ENCODE results near the gene AGAP2. TPM values are rescaled to one million over a fixed set of nuclear protein-coding genes. Genes with fewer than 3 reads are reported as not detected.
"Not testable (repeated sequence)": the region's sequence is repeated elsewhere in the genome, so short reads cannot be mapped to it uniquely, and the experiment has no call there.

AGAP2 gene
- total RNA-seq, 2 experiments from 2014 or later = 68.6 to 72.5 TPM

DNA sequence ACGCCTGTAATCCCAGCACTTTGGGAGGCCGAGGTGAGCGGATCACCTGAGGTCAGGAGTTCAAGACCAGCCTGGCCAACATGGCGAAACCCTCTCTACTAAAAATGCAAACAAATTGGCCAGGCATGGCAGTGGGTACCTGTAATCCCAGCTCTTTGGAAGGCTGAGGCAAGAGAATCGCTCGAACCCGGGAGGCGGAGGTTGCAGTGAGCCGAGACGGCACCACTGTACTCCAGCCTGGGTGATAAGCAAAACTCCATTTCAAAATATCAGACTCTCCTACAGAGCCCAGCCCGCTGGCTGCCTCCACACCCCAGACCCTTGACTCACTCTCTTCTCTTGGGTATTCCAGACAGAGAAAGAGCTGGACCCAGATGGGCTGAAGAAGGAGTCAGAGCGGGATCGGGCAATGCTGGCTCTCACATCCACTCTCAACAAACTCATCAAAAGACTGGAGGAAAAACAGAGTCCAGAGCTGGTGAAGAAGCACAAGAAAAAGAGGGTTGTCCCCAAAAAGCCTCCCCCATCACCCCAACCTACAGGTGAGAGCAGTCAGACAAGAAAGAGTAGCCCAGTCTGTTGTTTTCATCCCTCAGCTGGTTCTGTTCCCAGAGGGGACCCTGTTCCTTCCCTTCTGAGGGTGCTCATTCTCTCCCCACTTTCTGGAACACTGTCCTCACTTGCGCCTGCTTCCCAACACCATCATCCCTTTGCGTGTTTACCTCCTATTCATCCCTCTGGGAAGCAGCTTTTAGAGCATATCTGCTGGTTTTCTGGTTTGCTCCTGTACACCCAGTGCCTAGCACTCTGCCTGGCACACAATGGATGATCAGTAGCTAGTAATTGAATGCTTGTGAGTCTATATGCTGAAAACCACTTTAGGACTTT, 19.7 kb downstream of the AGAP2 start:
- Mint-ChIP-seq H3K9me3 (ENCODE audit: insufficient read depth) (no peaks in the 10 kb centered on the region), H3K4me3 (no peak overlapping the region), H3K27ac (no peak overlapping the region), H3K27me3 (ENCODE audit: low read depth) (no peaks in the 10 kb centered on the region), H3K36me3 (ENCODE audit: low read depth) (peaks cover 51% of the 10 kb centered on the region), H3K4me1 (ENCODE audit: low read depth) (no peaks in the 10 kb centered on the region)
- no peak for DNase-seq
- CTCF ChIA-PET = interaction anchor here (1.2 to 1.4 kb wide), 2 partner anchors 86 to 134 kb away, joined by 4 read pairs; partner anchors contain the start of gene B4GALNT1
- no peak for ATAC-seq
- POLR2A ChIA-PET = interaction anchor here (0.6 to 1.5 kb wide), 7 partner anchors 12 to 1938 kb away, joined by 3 to 5 read pairs (median 3); partner anchors contain the start of genes CYP27B1 and OS9

DNA sequence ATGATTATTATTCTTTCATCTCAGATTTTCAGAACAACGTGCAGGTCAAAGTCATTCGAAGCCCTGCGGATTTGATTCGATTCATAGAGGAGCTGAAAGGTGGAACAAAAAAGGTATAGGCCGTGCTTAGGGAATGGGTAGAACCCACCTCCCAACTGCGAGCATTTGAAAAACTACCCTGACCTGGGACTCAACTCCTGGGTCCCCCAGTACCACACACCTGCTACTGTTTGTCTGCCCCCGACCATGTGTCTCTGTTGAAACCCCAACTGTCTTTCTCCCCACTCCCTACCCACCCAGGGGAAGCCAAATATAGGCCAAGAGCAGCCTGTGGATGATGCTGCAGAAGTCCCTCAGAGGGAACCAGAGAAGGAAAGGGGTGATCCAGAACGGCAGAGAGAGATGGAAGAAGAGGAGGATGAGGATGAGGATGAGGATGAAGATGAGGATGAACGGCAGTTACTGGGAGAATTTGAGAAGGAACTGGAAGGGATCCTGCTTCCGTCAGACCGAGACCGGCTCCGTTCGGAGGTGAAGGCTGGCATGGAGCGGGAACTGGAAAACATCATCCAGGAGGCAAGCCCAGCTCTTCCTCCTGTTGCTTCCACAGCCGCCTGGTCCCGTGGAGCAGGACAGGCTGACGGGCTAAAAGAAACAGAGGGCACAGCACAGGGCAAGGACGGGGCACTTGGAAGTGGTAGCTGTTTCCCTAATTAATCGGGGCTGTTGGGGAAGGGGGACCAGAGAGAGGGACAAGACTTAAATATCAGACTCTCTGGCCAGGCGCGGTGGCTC, 20.5 kb downstream of the AGAP2 start:
- Mint-ChIP-seq H3K4me1 (ENCODE audit: low read depth) (no peaks in the 10 kb centered on the region), H3K27ac (no peak overlapping the region), H3K36me3 (ENCODE audit: low read depth) (peaks cover 50% of the 10 kb centered on the region), H3K4me3 (no peak overlapping the region), H3K27me3 (ENCODE audit: low read depth) (no peaks in the 10 kb centered on the region), H3K9me3 (ENCODE audit: insufficient read depth) (no peaks in the 10 kb centered on the region)
- ChIA-PET POLR2A (no interaction called here), CTCF (interaction anchor here (1.8 kb wide), 1 partner anchor 8 kb away, joined by 4 read pairs; no protein-coding TSS in a partner anchor)
- ATAC-seq (no peak), DNase-seq (no peak)

- ChIA-PET CTCF (interaction anchor here (0.7 to 1.8 kb wide), 2 partner anchors 9 to 24 kb away, joined by 3 to 4 read pairs; no protein-coding TSS in a partner anchor), POLR2A (interaction anchor here (1.3 kb wide), 1 partner anchor 16 kb away, joined by 4 read pairs; no protein-coding TSS in a partner anchor)
- H3K9me3 Mint-ChIP-seq (ENCODE audit: insufficient read depth) = no peaks in the 10 kb centered on the region
- ATAC-seq (no peak), DNase-seq (no peak)
- H3K27me3 Mint-ChIP-seq (ENCODE audit: low read depth) = no peaks in the 10 kb centered on the region
- no peak overlapping the region for H3K27ac Mint-ChIP-seq
- H3K36me3 Mint-ChIP-seq (ENCODE audit: low read depth) = peaks cover 53% of the 10 kb centered on the region
- H3K4me1 Mint-ChIP-seq (ENCODE audit: low read depth) = no peaks in the 10 kb centered on the region
- no peak overlapping the region for H3K4me3 Mint-ChIP-seq
Observed at GRCh38 chr12:57717131-57717530, 21.4 kb downstream of the AGAP2 start.

GRCh38 chr12:57716305-57716704, 22.2 kb downstream of the AGAP2 start:
- DNase-seq = no peak
- Mint-ChIP-seq H3K27me3 (ENCODE audit: low read depth) (no peaks in the 10 kb centered on the region), H3K4me3 (no peak overlapping the region), H3K9me3 (ENCODE audit: insufficient read depth) (no peaks in the 10 kb centered on the region), H3K27ac (no peak overlapping the region), H3K36me3 (ENCODE audit: low read depth) (peaks cover 54% of the 10 kb centered on the region), H3K4me1 (ENCODE audit: low read depth) (no peaks in the 10 kb centered on the region)
- POLR2A ChIA-PET = interaction anchor here (0.9 to 1.3 kb wide), 3 partner anchors 17 to 230 kb away, joined by 3 to 4 read pairs (median 3); no protein-coding TSS in a partner anchor
- CTCF ChIA-PET = interaction anchor here (1.8 kb wide), 1 partner anchor 10 kb away, joined by 4 read pairs; no protein-coding TSS in a partner anchor
- no peak for ATAC-seq

DNA sequence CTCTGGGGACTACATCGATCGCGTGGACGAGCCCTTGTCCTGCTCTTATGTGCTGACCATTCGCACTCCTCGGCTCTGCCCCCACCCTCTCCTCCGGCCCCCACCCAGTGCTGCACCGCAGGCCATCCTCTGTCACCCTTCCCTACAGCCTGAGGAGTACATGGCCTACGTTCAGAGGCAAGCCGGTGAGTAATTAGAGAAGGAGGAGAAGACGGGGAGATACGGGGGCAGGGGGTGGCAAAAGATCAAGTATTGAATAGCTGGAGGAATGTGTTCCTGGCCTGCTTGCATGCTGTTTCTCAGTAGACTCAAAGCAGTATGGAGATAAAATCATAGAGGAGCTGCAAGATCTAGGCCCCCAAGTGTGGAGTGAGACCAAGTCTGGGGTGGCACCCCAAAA, 22.8 kb downstream of the AGAP2 start:
- ATAC-seq (no peak), DNase-seq (no peak)
- CTCF ChIA-PET = no interaction called here
- POLR2A ChIA-PET = interaction anchor here (0.9 to 1.3 kb wide), 3 partner anchors 17 to 229 kb away, joined by 3 to 4 read pairs (median 3); no protein-coding TSS in a partner anchor
- no peaks in the 10 kb centered on the region for H3K27me3 Mint-ChIP-seq (ENCODE audit: low read depth)
- no peak overlapping the region for H3K4me3 Mint-ChIP-seq
- no peaks in the 10 kb centered on the region for H3K9me3 Mint-ChIP-seq (ENCODE audit: insufficient read depth)
- H3K36me3 Mint-ChIP-seq (ENCODE audit: low read depth) = peaks cover 51% of the 10 kb centered on the region
- H3K4me1 Mint-ChIP-seq (ENCODE audit: low read depth) = no peaks in the 10 kb centered on the region
- no peak overlapping the region for H3K27ac Mint-ChIP-seq

DNA sequence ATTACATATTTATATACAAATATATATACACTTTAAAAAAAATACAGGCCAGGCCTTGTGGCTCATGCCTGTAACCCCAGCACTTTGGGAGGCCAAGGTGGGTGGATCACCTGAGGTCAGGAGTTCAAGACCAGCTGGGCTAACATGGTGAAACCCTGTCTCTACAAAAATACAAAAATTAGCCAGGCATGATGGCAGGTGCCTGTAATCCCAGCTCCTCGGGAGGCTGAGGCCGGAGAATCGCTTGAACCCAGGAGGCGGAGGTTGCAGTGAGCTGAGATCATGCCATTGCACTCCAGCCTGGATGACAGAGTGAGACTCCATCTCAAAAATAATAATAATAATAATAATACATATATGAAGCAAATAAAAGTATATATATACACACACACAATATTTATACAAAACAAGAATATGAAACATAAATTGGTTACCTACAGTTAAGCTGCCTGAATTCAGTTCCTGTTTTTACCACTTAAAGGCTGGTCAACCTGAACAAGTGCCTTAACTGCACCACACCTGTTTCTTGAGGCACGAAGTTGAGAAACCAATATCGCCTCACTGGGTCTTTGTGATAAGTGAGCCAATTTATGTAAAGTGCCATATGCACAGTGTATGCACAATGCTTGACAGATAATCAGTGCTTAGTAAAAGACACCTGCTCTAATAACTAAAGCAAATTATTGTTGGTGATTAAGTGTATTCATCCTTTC, 23.4 kb downstream of the AGAP2 start:
- CTCF ChIA-PET; ATAC-seq; H3K27me3 Mint-ChIP-seq (ENCODE audit: low read depth); H3K4me1 Mint-ChIP-seq (ENCODE audit: low read depth); H3K9me3 Mint-ChIP-seq (ENCODE audit: insufficient read depth); H3K4me3 Mint-ChIP-seq; H3K27ac Mint-ChIP-seq; DNase-seq: not testable (repeated sequence)
- peaks cover 49% of the 10 kb centered on the region for H3K36me3 Mint-ChIP-seq (ENCODE audit: low read depth)
- POLR2A ChIA-PET = interaction anchor here (0.9 kb wide), 1 partner anchor 229 kb away, joined by 3 read pairs; no protein-coding TSS in a partner anchor

- Mint-ChIP-seq H3K36me3 (ENCODE audit: low read depth) (peaks cover 46% of the 10 kb centered on the region), H3K4me1 (ENCODE audit: low read depth) (peaks cover 7% of the 10 kb centered on the region), H3K9me3 (ENCODE audit: insufficient read depth) (no peaks in the 10 kb centered on the region), H3K27ac (no peak overlapping the region), H3K27me3 (ENCODE audit: low read depth) (no peaks in the 10 kb centered on the region), H3K4me3 (no peak overlapping the region)
- ATAC-seq = no peak
- DNase-seq = peak; percentile 10
- POLR2A ChIA-PET = interaction anchor here (2.1 kb wide), 1 partner anchor 9 kb away, joined by 6 read pairs; no protein-coding TSS in a partner anchor
- CTCF ChIA-PET = no interaction called here
Observed at GRCh38 chr12:57713209-57713608, 25.3 kb downstream of the AGAP2 start.

DNA sequence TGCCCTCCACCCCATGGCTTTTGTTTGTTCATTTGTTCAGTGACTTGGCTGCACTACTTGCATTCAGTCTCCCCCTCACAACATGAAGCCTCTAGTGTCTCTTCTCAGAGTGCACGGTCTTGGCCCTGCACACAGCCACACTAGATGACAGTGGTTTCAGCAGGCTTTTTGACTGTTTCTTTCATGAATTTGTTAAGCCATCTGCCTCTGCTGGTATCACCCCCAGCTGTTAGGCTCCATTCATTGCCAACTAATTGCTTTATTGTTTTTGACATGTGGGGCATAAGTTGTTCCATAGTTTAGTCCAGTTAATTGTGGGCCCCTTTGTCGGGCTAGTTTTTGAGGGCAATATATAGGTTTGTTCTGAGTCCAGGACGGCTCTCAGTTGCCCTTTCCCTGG, 25.8 kb downstream of the AGAP2 start:
- peaks cover 7% of the 10 kb centered on the region for H3K4me1 Mint-ChIP-seq (ENCODE audit: low read depth)
- CTCF ChIA-PET = no interaction called here
- H3K27me3 Mint-ChIP-seq (ENCODE audit: low read depth) = no peaks in the 10 kb centered on the region
- H3K27ac Mint-ChIP-seq = no peak overlapping the region
- DNase-seq (peak; percentile 13), ATAC-seq (no peak)
- no peak overlapping the region for H3K4me3 Mint-ChIP-seq
- POLR2A ChIA-PET = interaction anchor here (2.1 kb wide), 1 partner anchor 9 kb away, joined by 6 read pairs; no protein-coding TSS in a partner anchor
- no peaks in the 10 kb centered on the region for H3K9me3 Mint-ChIP-seq (ENCODE audit: insufficient read depth)
- peaks cover 42% of the 10 kb centered on the region for H3K36me3 Mint-ChIP-seq (ENCODE audit: low read depth)

DNA sequence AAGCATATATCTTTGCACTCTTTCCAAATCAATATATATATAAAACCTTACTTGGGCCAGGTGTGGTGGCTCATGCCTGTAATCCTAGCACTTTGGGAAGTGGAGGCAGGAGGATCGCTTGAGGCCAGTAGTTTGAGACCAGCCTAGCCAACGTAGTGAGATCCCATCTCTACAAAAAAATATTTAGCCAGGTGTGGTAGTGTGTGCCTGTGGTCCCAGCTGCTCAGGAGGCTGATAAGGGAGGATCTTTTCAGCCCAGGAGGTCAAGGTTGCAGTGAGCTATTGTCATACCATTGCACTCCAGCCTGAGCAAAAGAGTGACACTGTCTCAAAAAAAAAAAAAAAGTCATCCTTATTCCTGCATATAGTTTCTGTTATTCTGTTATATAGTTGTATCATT, 30.2 kb downstream of the AGAP2 start:
- peaks cover 61% of the 10 kb centered on the region for H3K36me3 Mint-ChIP-seq (ENCODE audit: low read depth)
- H3K9me3 Mint-ChIP-seq (ENCODE audit: insufficient read depth) = peaks cover 14% of the 10 kb centered on the region
- peaks cover 7% of the 10 kb centered on the region for H3K4me1 Mint-ChIP-seq (ENCODE audit: low read depth)
- ATAC-seq (no peak), DNase-seq (peak; percentile 13)
- no peak overlapping the region for H3K27ac Mint-ChIP-seq
- CTCF ChIA-PET = no interaction called here
- POLR2A ChIA-PET = no interaction called here
- no peak overlapping the region for H3K4me3 Mint-ChIP-seq
- H3K27me3 Mint-ChIP-seq (ENCODE audit: low read depth) = no peaks in the 10 kb centered on the region

DNA sequence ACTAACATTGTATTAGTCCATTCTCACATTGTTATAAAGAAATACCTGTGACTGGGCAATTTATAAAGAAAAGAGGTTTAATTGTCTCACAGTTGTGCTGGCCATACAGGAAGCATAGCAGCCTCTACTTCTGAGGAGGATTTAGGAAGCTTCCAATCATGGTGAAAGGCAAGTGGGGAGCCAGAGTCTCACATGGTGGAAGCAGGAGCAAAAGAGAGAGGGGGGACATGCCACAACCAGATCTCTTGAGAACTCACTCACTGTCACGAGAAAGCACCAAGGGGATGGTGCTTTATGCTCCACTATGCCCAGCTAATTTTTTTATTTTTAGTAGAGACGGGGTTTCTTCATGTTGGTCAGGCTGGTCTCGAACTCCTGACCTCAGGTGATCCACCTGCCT, 31.3 kb downstream of the AGAP2 start:
- POLR2A ChIA-PET = interaction anchor here (1.1 kb wide), 1 partner anchor 12 kb away, joined by 3 read pairs; no protein-coding TSS in a partner anchor
- Mint-ChIP-seq H3K27ac (no peak overlapping the region), H3K27me3 (ENCODE audit: low read depth) (no peaks in the 10 kb centered on the region), H3K4me1 (ENCODE audit: low read depth) (peaks cover 7% of the 10 kb centered on the region), H3K4me3 (no peak overlapping the region), H3K36me3 (ENCODE audit: low read depth) (peaks cover 67% of the 10 kb centered on the region), H3K9me3 (ENCODE audit: insufficient read depth) (peaks cover 16% of the 10 kb centered on the region)
- no peak for ATAC-seq
- CTCF ChIA-PET = no interaction called here
- DNase-seq = no peak

DNA sequence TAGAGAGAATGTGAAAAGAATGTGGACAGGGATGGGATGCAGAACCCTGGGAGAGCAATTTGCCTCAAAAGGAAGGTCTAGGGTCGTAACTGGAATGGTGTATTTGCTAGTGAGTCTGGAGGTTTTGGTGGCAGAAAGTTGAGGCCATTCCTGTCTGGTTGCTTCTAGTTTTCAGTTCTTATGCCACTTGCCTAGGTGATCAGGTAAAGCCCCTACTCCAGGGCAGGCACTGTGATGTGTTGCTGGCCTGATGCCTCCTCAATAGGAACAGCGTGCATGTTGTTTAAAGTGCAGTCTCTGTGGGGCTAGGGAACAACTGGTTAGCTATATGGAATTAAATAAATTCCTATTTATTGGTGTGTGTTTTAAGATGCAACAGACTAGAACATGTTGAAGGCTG, 38.2 kb downstream of the AGAP2 start:
- Mint-ChIP-seq H3K4me3 (no peak overlapping the region), H3K36me3 (ENCODE audit: low read depth) (peaks cover 61% of the 10 kb centered on the region), H3K9me3 (ENCODE audit: insufficient read depth) (peaks cover 16% of the 10 kb centered on the region), H3K4me1 (ENCODE audit: low read depth) (peaks cover 2% of the 10 kb centered on the region), H3K27ac (no peak overlapping the region), H3K27me3 (ENCODE audit: low read depth) (no peaks in the 10 kb centered on the region)
- CTCF ChIA-PET = no interaction called here
- POLR2A ChIA-PET = no interaction called here
- ATAC-seq (no peak), DNase-seq (no peak)

Measured in activated CD8-positive, alpha-beta T cell treated with anti-CD3 and anti-CD28 coated beads, Interleukin-2, amount 10 ng/mL, durations not matched to agents 7 days and 5 days (primary cell).